ENCODE data around the gene SMIM10L1.

The SMIM10L1 gene

GRCh38 chr12:11171145-11171968 lies at the start of gene SMIM10L1:
Gene SMIM10L1, plus strand, starts transcription at chr12:11171194. Its CDS starts 163 bp downstream, at chr12:11171357.
- peak; percentile 89 for DNase-seq
- ATAC-seq: peak; percentile 99

DNA sequence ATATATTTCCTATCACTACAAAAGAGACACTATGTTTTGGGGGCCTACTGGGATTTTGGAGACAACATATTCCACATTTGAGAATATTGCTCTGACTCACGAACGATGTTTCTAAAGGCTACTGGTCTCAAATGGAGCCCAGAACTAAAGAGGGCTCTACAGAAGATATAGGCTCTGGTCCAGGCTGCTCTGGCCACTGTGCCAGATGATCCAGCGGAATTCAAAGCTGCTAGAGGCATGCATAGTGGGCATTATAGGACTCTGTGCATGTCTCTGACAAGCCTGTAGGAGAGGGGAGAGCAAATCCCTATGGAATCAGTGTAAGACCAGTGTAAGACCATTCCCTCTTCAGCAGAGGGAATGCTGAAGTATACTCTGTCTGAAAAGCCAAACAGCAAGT lies 40.6 kb upstream of the SMIM10L1 start:
- DNase-seq (no peak), ATAC-seq (no peak)

- no peak for DNase-seq
These were observed 40.0 kb upstream of the SMIM10L1 start for GRCh38 chr12:11130999-11131398.

GRCh38 chr12:11133162-11133561 lies 37.8 kb upstream of the SMIM10L1 start:
- DNase-seq (no peak), ATAC-seq (no peak)

More at GRCh38 chr12:11130999-11131398, 40.0 kb upstream of the SMIM10L1 start:
- no peak for ATAC-seq

DNA sequence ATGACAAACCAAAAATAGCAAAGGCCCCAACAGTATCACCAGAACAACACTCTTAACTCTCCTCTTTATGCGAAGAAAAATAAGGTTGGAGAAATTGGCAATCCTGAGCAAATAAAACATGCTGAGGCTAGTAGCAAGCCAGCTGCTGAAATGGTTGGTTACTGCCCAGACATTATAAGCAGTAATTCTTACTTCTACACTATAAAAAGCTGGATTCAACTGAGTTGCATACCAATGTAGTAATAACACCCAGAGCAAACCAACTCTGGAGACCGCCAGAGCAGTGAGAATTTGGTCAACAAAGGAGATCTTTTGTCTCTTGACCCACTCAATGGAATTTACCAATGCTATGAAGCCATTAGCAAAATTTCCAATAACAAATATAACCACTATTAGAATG lies 37.2 kb upstream of the SMIM10L1 start:
- DNase-seq (no peak), ATAC-seq (no peak)

- no peak for ATAC-seq
- no peak for DNase-seq
These were observed 36.7 kb upstream of the SMIM10L1 start, which contains the start of gene TAS2R30 for GRCh38 chr12:11134305-11134704. Gene TAS2R30, minus strand, starts transcription at chr12:11134644. Its CDS starts 400 bp downstream, at chr12:11134244.

GRCh38 chr12:11136075-11136474 lies 34.9 kb upstream of the SMIM10L1 start:
- no peak for DNase-seq
- peak; percentile 68 for ATAC-seq

DNA sequence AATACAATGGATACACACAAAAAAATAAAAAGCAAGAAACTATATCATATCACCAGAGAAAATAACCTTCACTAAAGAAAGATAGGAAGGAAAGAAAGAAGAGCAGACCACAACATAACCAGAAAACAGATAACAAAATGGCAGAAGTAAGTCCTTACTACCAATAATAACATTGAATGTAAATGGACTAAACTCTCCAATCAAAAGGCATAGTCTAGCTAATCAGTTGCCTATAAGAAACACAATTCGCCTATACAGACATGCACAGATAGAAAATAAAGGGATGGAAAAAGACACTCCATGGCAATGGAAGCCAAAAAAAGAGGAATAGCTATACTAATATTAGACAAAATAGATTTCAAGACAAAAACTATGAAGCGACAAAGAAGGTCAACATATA lies 27.6 kb upstream of the SMIM10L1 start:
- no peak for ATAC-seq
- DNase-seq: no peak

DNA sequence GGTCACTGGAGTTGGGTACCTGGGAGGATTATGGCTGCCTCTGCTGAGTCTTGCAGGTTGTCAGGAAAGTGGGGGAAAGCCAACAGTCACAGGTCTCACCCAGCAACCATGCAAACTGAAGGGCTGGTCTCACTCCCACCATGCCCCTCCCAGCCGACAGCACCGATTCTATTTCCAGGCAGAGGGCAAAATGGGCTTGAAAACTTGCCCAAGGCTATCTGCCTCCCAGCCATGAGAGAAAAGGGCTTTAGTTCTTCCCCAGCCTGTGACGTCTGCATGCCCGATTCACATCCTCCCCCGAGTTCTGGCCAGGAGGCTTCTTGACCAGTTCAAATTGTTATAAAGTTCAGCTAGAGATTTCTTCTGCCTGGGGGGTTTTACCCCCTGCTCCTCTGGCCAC lies 26.7 kb upstream of the SMIM10L1 start:
- no peak for ATAC-seq
- no peak for DNase-seq

- DNase-seq (no peak), ATAC-seq (no peak)
These were observed 23.6 kb upstream of the SMIM10L1 start for GRCh38 chr12:11147420-11147819.

GRCh38 chr12:11150832-11151231 lies 20.2 kb upstream of the SMIM10L1 start:
- DNase-seq: no peak
- no peak for ATAC-seq

- DNase-seq (no peak), ATAC-seq (no peak)
These were observed 18.3 kb upstream of the SMIM10L1 start for GRCh38 chr12:11152725-11153124.

DNA sequence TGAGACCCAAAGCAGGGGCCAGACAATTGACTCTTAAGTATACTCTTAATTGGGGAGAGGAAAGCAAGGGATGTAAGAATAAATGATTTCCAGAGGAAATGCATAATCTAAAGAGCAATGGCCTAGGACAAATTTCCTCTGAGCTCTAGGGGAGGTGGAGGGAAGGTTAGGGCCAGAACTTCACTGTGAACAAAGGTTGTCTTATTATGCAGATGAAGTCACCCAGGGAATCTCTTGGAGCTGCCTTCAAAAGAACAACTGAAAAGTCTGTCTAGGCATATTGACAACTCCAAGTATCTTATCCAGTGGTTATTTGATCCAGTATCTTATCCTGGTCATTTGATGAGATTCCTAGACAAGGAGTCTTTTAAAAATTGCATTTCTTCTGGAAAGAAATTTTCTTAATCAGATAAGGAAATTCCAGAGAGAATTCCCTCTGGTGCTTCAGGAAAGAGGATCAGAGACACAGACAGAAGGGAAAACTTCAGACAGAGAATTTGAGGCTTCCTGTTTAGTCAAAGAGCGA lies 16.5 kb upstream of the SMIM10L1 start:
- no peak for DNase-seq
- no peak for ATAC-seq

DNA sequence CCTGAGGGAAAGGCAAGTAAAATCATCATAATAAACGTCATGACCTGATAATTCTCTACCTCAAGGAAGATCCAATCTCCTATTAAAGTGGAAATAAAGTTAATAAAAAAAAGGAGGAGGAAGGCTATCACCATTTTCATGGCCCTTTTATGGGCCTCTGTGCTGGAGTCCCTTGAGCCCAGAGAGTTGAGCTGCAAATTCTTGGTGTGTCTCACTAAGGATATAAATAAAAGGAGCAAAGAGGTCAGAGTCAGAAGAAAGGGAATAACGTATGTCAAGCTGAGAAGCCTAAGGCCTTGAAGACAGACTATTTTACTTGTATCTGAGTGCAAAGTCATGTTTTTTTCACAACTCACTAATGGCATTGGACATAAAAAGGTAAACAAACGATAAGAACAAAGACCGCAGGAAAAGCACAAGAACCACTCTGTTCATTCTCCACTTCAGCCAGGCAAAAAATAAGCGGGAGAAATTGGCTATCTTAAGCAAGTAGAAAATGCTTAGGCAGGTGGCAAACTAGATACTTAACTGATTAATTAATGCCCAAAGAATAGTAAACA lies 12.0 kb upstream of the SMIM10L1 start:
- DNase-seq (no peak), ATAC-seq (no peak)

DNA sequence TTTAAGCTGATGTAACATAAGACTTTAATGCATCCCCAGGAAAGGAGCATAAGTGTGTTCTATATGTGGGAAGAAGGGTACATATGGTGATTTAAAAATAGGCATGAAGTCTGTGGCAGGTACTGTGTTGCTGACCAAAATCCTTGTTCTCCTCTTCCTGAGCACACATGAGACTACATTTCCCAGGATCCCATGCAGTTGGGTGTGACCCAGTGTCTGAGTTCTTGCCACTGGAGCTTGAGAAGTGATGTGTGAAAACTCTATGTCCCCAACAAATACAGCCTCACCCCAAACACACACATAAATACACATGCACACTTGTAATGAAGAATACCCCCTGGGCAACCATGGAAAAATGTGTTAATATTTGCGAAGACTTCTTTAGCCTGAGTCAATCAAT lies 8.5 kb upstream of the SMIM10L1 start:
- ATAC-seq: no peak

DNA sequence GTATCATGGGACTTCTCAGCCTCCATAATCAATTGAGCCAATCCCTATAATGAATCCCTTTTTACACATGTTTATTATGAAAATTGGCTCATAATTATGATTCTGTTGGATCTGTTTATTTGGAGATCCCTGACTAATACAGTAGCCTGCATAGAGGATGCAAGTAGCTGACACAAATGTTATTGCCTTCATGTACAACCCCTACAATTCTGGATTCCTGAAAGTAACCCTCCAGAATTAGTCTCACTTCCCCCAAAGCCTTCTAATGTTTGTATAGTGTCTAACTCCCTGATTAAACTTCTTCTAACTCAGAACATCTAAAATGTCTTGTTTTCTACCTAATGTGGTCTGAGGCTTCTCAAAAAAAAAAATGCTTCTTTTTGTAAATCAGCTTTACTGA lies 6.6 kb upstream of the SMIM10L1 start:
- no peak for ATAC-seq
- DNase-seq: no peak

More for the DNA sequence above, 8.5 kb upstream of the SMIM10L1 start:
- DNase-seq: no peak

DNA sequence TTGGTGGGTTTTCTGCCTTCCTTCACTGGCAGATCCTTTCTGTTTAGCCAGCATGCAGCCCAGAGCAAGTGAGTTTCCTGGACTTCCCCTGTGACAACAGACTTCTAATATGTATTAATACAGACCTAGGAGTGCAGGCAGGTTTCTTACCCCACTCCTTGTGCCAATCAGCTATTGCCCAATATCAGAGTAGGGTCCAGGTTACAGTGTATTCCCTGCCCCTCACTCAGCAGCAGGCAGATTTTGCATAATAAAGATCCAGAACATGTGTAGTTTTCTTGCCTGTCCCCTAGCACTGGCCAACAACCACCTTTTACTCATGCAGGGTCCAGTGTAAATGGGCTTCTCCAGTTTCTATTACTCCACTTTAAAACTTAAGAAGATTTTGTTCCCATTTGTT lies 4.7 kb upstream of the SMIM10L1 start:
- no peak for DNase-seq

GRCh38 chr12:11170810-11171144 lies 217 bp upstream of the SMIM10L1 start:
- no peak for ATAC-seq
- no peak for DNase-seq

More for the DNA sequence above, 4.7 kb upstream of the SMIM10L1 start:
- ATAC-seq: no peak

GRCh38 chr12:11171969-11172675 lies 1.1 kb downstream of the SMIM10L1 start:
- DNase-seq (no peak), ATAC-seq (no peak)

DNA sequence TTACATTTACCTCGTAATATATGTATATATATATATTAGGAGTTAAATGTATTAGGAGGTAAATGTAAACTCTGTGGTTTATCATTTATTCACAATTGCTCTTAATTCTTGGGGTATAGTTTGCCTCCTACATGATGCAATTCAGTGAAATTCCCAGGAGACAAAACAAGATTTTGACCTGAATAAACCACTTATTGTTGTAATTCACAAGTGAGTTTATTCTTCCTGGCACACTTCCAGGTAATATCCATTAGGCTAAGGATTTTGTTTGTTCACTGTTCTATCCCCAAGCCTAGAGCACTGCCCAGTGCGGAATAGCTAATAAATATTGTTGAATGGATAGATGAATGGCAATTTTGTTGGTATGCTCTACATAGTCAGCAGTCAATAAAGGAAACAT lies 3.0 kb downstream of the SMIM10L1 start:
- ATAC-seq (no peak), DNase-seq (no peak)

DNA sequence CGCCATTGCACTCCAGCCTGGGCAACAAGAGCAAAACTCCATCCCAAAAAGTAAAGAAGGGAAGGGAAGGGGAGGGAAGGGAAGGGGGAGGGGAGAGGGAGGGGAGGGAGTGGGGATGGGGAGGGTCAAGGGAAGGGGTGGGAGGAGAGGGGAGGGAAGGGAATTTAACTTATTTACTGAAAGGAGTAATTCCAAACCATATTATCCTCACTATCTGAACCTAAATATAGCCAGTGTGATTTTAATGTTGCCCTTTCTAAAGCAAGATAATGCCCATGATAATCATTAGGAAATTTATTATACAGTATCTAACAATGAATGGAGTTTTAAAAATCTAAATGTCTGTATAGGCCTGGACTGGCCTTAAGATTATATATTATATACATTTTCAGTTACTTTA lies 7.3 kb downstream of the SMIM10L1 start:
- ATAC-seq: no peak

DNA sequence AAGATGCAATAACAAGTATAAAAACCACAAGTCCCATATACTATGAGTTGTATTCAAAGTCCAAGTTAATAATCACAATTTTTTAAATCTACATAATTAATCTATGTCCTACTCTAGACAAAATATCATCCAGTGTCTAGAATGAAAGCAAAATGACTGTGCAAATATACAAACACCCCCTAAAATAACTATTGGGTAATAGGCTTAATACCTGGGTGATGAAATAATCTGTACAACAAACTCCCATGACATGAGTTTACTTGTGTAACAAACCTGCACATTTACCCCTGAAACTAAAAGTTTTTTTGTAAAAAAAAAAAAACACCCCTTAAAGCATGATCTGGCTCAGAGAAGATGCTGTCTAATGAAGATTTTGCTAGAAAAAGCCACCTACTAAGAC lies 11.5 kb downstream of the SMIM10L1 start:
- DNase-seq: no peak
- no peak for ATAC-seq

More for the DNA sequence above, 7.3 kb downstream of the SMIM10L1 start:
- DNase-seq: no peak

DNA sequence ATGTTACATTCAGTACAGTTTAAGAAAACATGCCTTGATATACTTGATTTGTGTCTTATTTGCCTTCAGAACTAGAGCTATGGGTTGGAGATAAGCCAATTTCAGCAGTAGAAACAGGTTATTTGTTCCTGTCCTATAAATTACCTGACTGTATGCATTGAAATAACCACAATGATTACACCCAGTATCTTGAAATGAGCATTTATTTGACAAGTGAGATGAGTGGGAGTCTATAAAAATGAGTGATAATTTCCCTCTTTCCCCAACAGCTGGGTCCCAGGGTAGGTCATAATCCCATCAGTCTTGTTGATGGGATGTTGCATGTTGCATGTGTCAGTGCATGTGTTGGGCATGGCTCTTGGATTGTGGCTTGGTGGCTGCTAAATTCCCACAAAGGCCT lies 12.0 kb downstream of the SMIM10L1 start:
- ATAC-seq: no peak
- no peak for DNase-seq

Measured in stimulated activated naive CD8-positive, alpha-beta T cell treated with anti-CD3 and anti-CD28 coated beads, Interleukin-15, Interleukin-2, amounts not matched to agents 100 U/mL and 50 U/mL, for 24 hours (primary cell).